H1 (cell line): ENCODE data around the gene FSD1.

Source experiments
- BRCA1 ChIP-seq: IDR thresholded peaks from 2 replicates; pipeline ENCODE4 v1.6.1; 2012; ENCODE audit warnings: low read depth, low read length, improper control_type of control experiment
- CTCF ChIP-seq, 3 experiments: IDR thresholded peaks; 1 replicate in 2 of 3; 2 replicates in 1 of 3; pipeline versions ENCODE4 v1.5.1 to v1.6.1; 2011; ENCODE audit warnings: low read length in 3 of 3, mild to moderate bottlenecking in 3 of 3, inconsistent platforms in 2 of 3, low read depth in 1 of 3, moderate library complexity in 1 of 3; ENCODE audit not compliant: insufficient read depth in 1 of 3; ENCODE audit errors: control extremely low read depth in 1 of 3
- EZH2 ChIP-seq: fragments of 200-600 bp; sonication (generic); IDR thresholded peaks from 2 replicates; pipeline ENCODE4 v1.7.1; 2012; ENCODE audit warnings: low read depth, mild to moderate bottlenecking, moderate library complexity, low read length, inconsistent platforms; ENCODE audit not compliant: severe bottlenecking
- GTF2F1 ChIP-seq: IDR thresholded peaks from 2 replicates; pipeline ENCODE4 v1.6.1; 2012; ENCODE audit warnings: low read depth, low read length, improper control_type of control experiment, borderline replicate concordance
- JUND ChIP-seq: IDR thresholded peaks from 2 replicates; pipeline ENCODE4 v1.6.1; 2011; ENCODE audit warnings: mild to moderate bottlenecking, improper control_type of control experiment, low read length
- KDM1A ChIP-seq: fragments of 200-600, 300-600 bp; sonication (generic); IDR thresholded peaks from 2 replicates; pipeline ENCODE4 v1.7.1; 2016; ENCODE audit warnings: mild to moderate bottlenecking, low read length, borderline replicate concordance
- POLR2AphosphoS5 ChIP-seq: IDR thresholded peaks from 2 replicates; pipeline ENCODE4 v1.6.1; 2011; ENCODE audit warnings: low read depth, low read length
- SUZ12 ChIP-seq: fragments of 200-600 bp; sonication (generic); IDR thresholded peaks from 2 replicates; pipeline ENCODE4 v1.6.1; 2012; ENCODE audit warnings: mild to moderate bottlenecking, inconsistent platforms, low read length, moderate library complexity, mixed read lengths
- ZNF274 ChIP-seq: IDR thresholded peaks from 2 replicates; pipeline ENCODE4 v1.7.0; 2012; ENCODE audit warnings: low read length, borderline replicate concordance; ENCODE audit errors: extremely low read depth
- TF ChIP-seq, protein P1 (sequence below): IDR thresholded peaks from 2 replicates; pipeline ENCODE4 v1.6.1; 2011; ENCODE audit warnings: low read length, improper control_type of control experiment

DNA sequence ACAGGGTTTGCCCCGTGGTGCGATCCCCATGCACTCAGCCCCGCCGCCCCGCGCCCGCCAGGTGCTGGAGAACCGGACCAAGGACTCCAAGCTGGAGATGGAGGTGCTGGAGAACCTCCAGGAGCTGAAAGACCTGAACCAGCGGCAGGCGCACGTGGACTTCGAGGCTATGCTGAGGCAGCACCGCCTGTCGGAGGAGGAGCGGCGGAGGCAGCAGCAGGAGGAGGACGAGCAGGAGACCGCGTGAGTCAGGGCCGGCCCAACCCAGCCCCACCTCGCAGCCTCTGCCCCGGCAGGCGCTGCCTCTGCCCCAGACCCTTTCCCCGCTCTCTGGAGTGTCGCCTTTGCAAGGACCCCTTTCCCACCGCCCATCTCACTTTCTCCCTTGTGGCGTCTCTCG, 46.2 kb upstream of the FSD1 start:
- TF ChIP-seq KDM1A, result no peak
- TF ChIP-seq EZH2, result no peak
- TF ChIP-seq CTCF (IDR thresholded peaks at IDR 0.05; ENCODE audit: control extremely low read depth in 1 of 3, insufficient read depth in 1 of 3, low read depth in 1 of 3, low read length in 3 of 3), result no peak
- TF ChIP-seq, protein P1, sequence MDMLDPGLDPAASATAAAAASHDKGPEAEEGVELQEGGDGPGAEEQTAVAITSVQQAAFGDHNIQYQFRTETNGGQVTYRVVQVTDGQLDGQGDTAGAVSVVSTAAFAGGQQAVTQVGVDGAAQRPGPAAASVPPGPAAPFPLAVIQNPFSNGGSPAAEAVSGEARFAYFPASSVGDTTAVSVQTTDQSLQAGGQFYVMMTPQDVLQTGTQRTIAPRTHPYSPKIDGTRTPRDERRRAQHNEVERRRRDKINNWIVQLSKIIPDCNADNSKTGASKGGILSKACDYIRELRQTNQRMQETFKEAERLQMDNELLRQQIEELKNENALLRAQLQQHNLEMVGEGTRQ, result no peak
- no peak for TF ChIP-seq JUND
- no peak for TF ChIP-seq POLR2AphosphoS5
- TF ChIP-seq ZNF274, result no peak
- TF ChIP-seq BRCA1, result no peak
- no peak for TF ChIP-seq SUZ12
- TF ChIP-seq GTF2F1, result no peak
